ENCODE data around the gene TLE4.

Gene TLE4

DNA sequence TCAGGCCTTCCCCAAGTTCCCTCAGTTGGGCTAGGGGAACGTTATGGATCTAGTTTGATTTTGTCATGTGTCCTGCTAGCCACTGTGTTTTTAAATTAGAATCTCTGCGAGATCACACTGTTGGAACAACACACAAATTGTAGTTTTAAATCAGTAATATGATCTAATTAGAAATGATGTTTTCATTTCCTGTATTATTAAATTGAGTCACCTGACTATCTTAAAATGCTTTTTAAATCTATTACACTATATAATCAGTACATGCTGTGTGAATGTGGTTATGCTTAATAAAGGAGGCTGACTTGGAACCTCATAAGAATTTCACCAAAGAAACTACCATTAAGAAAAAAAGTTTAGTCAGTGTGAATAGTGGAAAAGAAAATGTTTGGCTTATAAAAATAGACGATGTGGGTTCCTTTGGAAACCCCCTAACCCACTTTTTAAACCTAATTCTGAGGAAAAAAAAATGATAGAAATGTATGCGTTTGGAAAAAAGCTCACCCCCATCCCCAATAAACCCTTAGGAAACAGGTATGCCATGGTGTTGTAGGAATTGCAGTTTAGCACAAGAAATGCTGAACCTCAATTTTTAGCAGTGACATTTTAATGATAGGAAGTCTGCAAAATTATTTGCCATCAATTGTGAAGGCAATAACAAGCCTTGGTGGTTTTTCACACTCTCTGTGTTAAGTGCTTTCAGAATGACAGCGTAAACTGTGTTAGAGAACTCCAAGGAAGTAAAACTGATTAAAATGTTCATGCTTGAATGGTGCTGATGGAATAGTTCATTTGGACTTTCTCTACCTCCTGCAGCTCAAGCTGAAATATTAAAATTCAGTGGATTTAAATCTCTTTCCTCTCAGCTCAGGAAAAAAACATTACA is 59.0 kb downstream of the TLE4 start:
- TF ChIP-seq, protein P1, sequence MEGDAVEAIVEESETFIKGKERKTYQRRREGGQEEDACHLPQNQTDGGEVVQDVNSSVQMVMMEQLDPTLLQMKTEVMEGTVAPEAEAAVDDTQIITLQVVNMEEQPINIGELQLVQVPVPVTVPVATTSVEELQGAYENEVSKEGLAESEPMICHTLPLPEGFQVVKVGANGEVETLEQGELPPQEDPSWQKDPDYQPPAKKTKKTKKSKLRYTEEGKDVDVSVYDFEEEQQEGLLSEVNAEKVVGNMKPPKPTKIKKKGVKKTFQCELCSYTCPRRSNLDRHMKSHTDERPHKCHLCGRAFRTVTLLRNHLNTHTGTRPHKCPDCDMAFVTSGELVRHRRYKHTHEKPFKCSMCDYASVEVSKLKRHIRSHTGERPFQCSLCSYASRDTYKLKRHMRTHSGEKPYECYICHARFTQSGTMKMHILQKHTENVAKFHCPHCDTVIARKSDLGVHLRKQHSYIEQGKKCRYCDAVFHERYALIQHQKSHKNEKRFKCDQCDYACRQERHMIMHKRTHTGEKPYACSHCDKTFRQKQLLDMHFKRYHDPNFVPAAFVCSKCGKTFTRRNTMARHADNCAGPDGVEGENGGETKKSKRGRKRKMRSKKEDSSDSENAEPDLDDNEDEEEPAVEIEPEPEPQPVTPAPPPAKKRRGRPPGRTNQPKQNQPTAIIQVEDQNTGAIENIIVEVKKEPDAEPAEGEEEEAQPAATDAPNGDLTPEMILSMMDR (IDR thresholded peaks at IDR 0.05; ENCODE audit: low read depth, low read length) = no peak
- in situ Hi-C loops (cut with HindIII; ENCODE audit: low sequenced_read_pairs) = no loop called here
- H3K4me3 ChIP-seq (ENCODE audit: low read depth, low read length) = no peak overlapping the region
- DNase-seq (ENCODE audit: low read depth, low spot score) = no peak

DNA sequence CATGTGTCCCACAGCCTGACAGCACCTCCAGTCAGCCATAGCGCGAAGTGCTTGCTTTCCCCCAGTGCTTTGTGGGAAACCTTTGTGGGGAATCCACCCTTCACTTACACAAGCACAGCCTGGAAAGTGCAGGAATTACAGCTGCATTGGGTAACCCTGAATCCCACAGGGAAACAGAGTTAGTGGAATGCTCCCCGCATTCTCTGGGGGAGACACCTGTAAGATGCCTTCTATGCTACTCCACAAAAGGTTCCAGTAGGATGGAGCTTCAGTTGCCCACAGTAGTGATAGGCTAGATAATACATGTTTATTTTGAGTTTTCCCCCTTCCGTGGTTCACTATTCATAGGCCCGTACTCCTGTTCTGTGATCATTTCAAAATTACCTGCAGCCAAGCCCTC is 60.3 kb downstream of the TLE4 start:
- in situ Hi-C loops (cut with HindIII; ENCODE audit: low sequenced_read_pairs) = no loop called here
- TF ChIP-seq, protein P1 (IDR thresholded peaks at IDR 0.05; ENCODE audit: low read depth, low read length) = no peak
- no peak overlapping the region for H3K4me3 ChIP-seq (ENCODE audit: low read depth, low read length)
- DNase-seq (ENCODE audit: low read depth, low spot score) = no peak

DNA sequence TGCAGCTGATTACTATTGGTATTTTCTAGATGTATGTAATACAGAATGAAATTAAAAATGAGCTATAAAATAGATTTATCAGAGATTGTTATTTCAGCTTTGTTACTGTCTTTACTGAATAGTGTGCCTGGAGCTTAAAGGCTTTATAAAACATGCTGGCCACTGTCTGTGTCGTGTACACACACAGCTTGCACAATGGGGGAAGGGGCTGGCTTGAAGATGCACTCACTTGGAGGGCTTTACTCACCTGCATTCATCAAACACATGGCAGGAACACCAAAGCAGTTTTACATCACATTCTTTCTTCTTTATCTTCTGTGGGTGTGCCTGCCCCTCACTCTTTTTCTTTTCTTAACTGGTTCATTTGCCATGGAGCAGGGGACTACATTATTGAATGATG is 60.9 kb downstream of the TLE4 start:
- DNase-seq (ENCODE audit: low read depth, low spot score) = no peak
- in situ Hi-C loops (cut with HindIII; ENCODE audit: low sequenced_read_pairs) = no loop called here
- TF ChIP-seq, protein P1 (IDR thresholded peaks at IDR 0.05; ENCODE audit: low read depth, low read length) = no peak
- no peak overlapping the region for H3K4me3 ChIP-seq (ENCODE audit: low read depth, low read length)

DNA sequence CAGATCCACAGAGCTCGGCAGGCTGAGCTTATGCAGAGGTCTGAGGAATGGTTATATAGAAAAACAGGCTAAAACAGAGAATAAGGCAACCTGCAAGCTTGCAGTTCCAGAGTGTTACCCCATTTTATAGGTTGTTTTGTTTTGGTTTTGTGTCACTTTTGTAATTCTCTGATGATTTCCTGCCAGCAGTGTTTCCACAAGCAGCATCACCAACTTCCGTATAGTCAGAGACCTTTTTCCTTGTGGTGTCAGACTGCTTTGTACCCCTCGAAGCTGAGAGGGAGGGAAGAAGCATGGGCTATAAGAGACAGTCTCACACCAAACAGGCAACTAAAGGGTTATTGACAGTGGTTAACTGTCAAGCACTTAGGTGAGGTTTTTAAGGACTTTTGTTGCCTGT is 61.8 kb downstream of the TLE4 start:
- TF ChIP-seq, protein P1 (IDR thresholded peaks at IDR 0.05; ENCODE audit: low read depth, low read length) = no peak
- DNase-seq (ENCODE audit: low read depth, low spot score) = no peak
- H3K4me3 ChIP-seq (ENCODE audit: low read depth, low read length) = no peak overlapping the region
- in situ Hi-C loops (cut with HindIII; ENCODE audit: low sequenced_read_pairs) = no loop called here

DNA sequence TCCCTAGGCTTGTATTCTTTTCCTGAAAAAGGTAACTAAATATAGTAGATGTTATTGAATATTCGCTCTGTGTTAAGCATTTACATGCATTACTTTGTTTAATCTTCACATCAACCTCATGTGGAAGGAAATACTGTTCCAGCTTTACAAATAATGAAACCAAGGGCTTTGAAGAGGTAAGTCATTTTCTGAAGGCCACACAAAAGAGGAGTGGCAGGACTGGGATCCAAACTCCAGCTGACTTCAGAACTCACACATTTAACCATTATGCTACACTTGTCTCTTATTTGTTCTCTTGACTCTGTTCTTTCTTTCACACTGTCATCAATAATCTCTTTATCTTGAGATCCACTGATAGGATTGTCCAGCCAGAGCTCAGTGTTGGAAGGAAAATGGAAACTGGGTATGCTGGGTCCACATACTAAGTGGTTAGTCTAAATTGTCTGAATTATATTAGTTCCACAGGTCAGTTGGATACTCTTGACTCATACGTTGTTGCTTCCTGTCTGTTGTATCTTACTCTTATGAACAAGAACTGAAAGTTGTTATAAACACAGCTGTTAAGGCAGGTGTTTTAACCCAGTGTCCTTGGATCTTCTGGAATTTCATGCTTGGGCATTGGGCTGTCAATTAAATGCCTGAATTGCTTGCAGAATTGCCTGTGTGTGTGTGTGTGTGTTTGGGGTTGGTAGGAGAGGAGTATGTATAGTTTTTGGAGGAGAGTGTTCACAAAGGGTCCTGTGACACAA is 65.6 kb downstream of the TLE4 start:
- DNase-seq (ENCODE audit: low read depth, low spot score) = peak; percentile 38
- in situ Hi-C loops (cut with HindIII; ENCODE audit: low sequenced_read_pairs) = no loop called here
- H3K4me3 ChIP-seq (ENCODE audit: low read depth, low read length) = no peak overlapping the region
- TF ChIP-seq, protein P1 (IDR thresholded peaks at IDR 0.05; ENCODE audit: low read depth, low read length) = no peak

DNA sequence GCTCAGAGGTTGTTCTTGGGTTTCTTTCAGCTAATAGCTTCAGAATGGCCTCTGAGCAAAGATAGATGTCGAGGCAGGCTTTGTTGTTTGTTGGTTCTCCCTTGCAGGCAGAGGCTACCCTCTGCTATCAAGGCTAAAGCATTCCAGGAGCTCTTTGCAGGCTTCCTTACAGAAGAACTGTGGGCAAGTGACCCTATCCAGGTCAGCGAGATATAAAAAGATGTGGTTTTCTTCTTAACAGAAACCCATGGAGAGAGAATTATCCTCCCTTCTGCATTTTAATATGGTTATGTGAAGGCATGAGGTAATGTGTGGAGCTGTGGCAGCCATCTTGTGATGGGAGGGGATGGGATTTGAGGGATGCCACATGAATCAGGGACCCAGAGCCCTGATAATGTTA is 67.0 kb downstream of the TLE4 start:
- in situ Hi-C loops (cut with HindIII; ENCODE audit: low sequenced_read_pairs) = no loop called here
- no peak overlapping the region for H3K4me3 ChIP-seq (ENCODE audit: low read depth, low read length)
- DNase-seq (ENCODE audit: low read depth, low spot score) = no peak
- TF ChIP-seq, protein P1 (IDR thresholded peaks at IDR 0.05; ENCODE audit: low read depth, low read length) = no peak
